ENCODE results near the gene CHRNA1.

CHRNA1 gene

DNA sequence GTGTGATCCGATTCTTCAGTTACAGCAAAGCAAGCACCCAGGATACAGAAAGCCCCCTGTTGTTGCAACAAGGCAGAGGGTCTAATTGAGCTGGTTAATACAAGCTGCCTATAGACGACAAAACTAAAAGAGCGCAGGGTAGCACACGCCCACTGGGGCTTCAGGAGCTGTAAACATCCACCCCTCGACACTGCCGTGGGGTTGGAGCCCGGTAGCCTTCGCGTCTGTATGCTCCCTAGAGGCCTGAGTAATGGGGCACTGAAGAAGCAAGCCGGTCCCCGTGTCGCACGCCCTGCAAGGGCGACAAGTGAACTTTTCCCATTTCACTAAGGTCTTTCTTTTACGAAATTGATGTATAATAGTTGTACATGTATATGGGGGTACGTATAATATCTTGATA, 24.7 kb upstream of the CHRNA1 start:
- no peaks in the 10 kb centered on the region for H3K36me3 Mint-ChIP-seq
- ATAC-seq (replicated peaks): no peak
- H3K4me1 Mint-ChIP-seq: peaks cover 0 to 1% of the 10 kb centered on the region in 2 donors
- DNase-seq: no peak
- peaks cover 0 to 10% of the 10 kb centered on the region in 2 donors for H3K27me3 Mint-ChIP-seq
- H3K9me3 Mint-ChIP-seq: no peaks in the 10 kb centered on the region
- no peak overlapping the region for H3K27ac Mint-ChIP-seq
- no peak overlapping the region for H3K4me3 Mint-ChIP-seq

DNA sequence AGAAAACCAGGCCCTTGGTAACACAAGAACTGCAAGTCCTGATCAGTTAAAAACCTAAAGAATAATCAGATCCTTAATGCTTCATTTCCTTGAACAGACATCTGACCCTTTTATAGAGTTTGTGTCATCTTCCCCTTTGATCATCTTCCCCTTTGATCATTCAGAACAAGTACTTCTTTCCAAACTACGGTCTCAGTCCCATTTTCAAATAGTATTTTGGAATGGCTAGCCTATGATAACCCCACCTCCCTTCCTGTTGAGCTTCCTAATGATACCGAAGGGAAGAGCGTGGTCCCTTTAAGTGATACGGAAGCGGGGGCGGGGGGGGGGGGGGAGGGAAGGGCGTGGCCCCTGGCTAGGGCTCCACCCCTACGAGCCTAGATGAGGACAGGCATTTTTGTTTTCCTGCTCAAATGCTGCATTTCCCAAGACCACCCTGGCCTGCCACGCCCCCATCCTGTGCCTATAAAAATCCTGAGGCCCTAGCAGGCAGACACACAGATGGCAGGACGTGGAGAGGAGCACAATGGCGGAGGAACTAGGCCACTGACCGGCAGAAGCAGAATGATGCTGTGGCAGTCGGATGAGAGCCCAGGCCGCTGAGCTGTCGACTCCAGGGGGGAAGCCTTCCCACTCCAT, 24.1 kb upstream of the CHRNA1 start:
- H3K36me3 Mint-ChIP-seq: no peaks in the 10 kb centered on the region
- peaks cover 0 to 1% of the 10 kb centered on the region in 2 donors for H3K4me1 Mint-ChIP-seq
- no peaks in the 10 kb centered on the region for H3K9me3 Mint-ChIP-seq
- no peak for DNase-seq
- H3K27ac Mint-ChIP-seq: no peak overlapping the region
- H3K4me3 Mint-ChIP-seq: no peak overlapping the region
- ATAC-seq (replicated peaks): no peak
- peaks cover 0 to 5% of the 10 kb centered on the region in 2 donors for H3K27me3 Mint-ChIP-seq

DNA sequence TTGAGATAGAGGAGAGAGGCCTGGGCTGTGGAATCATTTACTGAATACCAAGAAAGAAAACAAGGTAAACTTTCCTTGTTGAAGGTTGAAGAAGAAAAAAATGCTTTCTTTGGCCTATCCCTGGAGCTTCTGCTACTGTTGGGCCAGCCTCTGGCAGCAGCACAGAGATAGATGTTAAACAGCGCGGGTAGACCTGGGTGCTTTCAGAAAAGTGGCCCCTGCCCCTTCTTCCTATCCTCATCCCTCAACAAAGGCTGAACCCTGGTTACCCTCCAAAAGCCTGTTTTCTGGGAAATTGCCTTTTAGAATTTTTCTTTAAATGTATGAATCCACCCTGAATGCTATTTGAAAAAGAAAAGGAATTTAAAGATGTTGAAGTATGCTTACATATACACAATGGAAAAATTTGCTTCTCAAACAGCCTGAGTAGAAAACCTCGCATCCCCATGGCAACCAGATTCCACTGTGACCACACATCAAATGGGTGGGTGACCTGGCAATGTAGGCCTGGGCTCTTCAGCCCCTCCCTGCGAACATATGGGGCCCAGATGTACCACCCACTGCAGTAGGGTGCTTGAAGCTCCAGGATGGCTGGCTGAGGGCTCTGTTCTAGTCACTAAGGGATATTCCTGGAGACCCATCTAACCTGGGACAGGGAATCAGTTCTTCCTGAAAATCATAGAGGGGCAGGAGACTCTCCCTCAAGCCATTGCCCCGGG, 23.4 kb upstream of the CHRNA1 start:
- Mint-ChIP-seq H3K4me3 (no peak overlapping the region), H3K4me1 (peaks cover 0 to 1% of the 10 kb centered on the region in 2 donors), H3K27me3 (peaks cover 0 to 3% of the 10 kb centered on the region in 2 donors), H3K36me3 (no peaks in the 10 kb centered on the region), H3K27ac (no peak overlapping the region), H3K9me3 (no peaks in the 10 kb centered on the region)
- ATAC-seq (replicated peaks): no peak
- no peak for DNase-seq

DNA sequence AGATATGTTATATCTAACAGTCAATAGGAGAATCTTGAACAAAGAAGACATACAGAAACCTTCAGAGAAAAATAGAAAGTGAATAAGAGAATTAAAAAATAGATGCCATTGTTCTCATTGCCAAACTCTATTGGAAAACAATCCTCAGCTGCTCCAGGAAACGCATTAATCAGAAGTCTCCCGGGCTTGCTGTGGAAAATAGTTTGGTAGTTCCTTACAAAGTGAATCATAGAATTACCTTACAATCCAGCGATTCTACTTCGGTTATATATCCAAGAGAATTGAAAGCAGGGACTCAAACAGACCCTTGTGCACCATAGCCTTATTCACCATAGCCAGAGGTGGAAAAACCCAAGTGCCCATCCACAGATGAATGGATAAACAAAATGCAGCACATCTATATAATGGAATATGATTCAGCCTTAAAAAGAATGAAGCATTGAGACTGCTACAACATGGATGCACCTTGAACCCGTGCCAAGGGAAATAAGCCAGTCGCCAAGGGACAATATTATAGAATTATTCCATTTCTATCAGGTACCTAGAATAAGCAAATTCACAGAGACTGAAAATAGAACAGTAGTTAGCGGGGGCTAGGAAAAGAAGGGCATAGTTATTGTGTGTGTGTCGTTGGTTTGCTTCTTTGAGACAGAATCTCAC, 21.9 kb upstream of the CHRNA1 start:
- Mint-ChIP-seq H3K36me3 (no peaks in the 10 kb centered on the region), H3K4me3 (no peak overlapping the region), H3K9me3 (no peaks in the 10 kb centered on the region), H3K4me1 (peaks cover 0 to 1% of the 10 kb centered on the region in 2 donors), H3K27ac (no peak overlapping the region), H3K27me3 (peaks cover 0 to 9% of the 10 kb centered on the region in 2 donors)
- no peak for ATAC-seq (replicated peaks)
- no peak for DNase-seq

DNA sequence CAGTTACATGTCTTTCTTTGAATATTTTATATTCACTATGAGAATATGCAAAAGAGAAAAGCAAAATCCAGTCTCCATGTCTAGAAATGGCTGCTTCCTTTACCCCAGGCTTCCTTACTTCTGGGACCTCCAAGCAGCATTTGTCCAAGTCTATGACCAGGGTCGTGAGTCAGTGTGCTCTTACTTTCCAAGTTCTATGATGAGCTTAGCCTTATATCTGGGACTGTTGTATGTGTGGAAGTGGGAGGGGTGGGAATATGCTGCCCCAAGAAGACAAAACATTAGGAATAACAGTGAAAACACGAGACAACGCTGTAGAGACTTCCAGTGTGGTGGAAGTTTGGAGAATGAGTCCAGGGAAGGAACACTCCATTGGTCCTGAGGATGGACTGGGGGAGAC, 21.2 kb upstream of the CHRNA1 start:
- Mint-ChIP-seq H3K27ac (no peak overlapping the region), H3K4me3 (no peak overlapping the region)

DNA sequence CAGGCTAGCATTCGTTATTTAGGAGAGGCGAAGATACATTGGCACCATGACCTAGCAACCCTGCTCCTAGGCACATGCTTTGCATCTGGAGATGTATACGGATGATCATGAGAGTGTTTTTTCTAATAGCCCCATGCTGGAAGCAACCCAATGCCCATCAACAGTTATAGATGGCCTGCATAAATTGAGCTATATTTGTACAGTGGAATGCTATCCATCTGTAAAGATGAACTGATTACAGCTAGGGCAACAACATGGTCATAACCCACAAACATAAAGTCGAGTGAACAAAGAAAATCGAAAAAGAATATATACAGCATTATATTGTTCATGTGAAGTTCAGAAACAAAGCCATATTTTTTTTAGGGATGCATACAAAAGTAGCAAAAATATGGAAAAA, 20.6 kb upstream of the CHRNA1 start:
- DNase-seq (no peak), ATAC-seq (replicated peaks) (no peak)
- Mint-ChIP-seq H3K36me3 (no peaks in the 10 kb centered on the region), H3K27ac (no peak overlapping the region), H3K27me3 (peaks cover 0 to 10% of the 10 kb centered on the region in 2 donors), H3K4me3 (no peak overlapping the region), H3K4me1 (peaks cover 0 to 1% of the 10 kb centered on the region in 2 donors), H3K9me3 (no peaks in the 10 kb centered on the region)

More for the DNA sequence above, 21.2 kb upstream of the CHRNA1 start:
- DNase-seq: no peak
- Mint-ChIP-seq H3K36me3 (no peaks in the 10 kb centered on the region), H3K9me3 (no peaks in the 10 kb centered on the region), H3K4me1 (peaks cover 0 to 1% of the 10 kb centered on the region in 2 donors), H3K27me3 (peaks cover 0 to 10% of the 10 kb centered on the region in 2 donors)
- ATAC-seq (replicated peaks): no peak

DNA sequence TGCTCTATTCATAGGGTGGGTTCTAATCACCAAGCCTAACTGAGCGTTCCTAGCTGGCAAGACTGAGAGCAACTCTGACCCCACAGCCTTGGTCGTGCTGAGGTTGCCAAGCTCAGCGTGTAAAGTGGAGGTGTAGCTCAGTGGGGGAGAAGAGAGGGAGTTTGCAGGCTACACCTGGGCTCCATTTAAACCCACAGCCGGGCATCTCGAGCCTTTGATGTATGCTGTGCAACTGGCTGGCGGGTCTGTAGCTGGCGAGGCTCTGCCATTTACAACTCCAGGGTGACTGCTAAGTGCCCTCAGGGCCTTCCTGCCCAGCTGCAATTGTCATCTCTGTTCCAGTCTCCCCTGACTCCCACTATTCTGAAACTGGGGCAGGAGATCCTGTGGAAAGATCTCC, 20.0 kb upstream of the CHRNA1 start:
- H3K27ac Mint-ChIP-seq: no peak overlapping the region
- no peak for DNase-seq
- H3K4me1 Mint-ChIP-seq: peaks cover 0 to 1% of the 10 kb centered on the region in 2 donors
- H3K9me3 Mint-ChIP-seq: no peaks in the 10 kb centered on the region
- peaks cover under 1 to 11% of the 10 kb centered on the region in 2 donors for H3K27me3 Mint-ChIP-seq
- ATAC-seq (replicated peaks): no peak
- no peaks in the 10 kb centered on the region for H3K36me3 Mint-ChIP-seq
- H3K4me3 Mint-ChIP-seq: no peak overlapping the region

DNA sequence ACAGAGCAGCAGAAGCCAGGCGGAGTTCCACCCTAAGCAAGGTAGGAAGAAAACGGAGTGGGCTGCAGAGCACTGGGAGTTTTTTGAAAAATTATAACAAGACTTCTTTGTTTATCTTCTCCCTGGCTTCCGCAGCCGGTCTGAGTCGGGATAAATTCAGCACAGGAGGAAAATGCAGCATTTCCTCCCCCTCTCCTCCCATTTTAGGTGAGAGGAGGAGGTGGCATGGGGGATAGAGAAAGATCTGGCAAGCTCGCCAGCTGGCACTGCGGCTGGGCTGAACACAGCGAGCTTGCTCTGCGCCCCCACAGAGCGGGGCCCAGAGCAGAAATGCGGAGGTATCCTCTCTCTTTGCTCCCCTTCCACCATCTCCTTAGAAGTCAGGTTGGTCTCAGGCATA, 17.7 kb upstream of the CHRNA1 start:
- peaks cover 19 to 23% of the 10 kb centered on the region in 2 donors for H3K27me3 Mint-ChIP-seq
- H3K9me3 Mint-ChIP-seq: no peaks in the 10 kb centered on the region
- peaks cover 3 to 13% of the 10 kb centered on the region in 2 donors for H3K4me1 Mint-ChIP-seq
- no peaks in the 10 kb centered on the region for H3K36me3 Mint-ChIP-seq
- H3K4me3 Mint-ChIP-seq: no peak overlapping the region
- ATAC-seq (replicated peaks): no peak
- no peak overlapping the region for H3K27ac Mint-ChIP-seq
- no peak for DNase-seq

DNA sequence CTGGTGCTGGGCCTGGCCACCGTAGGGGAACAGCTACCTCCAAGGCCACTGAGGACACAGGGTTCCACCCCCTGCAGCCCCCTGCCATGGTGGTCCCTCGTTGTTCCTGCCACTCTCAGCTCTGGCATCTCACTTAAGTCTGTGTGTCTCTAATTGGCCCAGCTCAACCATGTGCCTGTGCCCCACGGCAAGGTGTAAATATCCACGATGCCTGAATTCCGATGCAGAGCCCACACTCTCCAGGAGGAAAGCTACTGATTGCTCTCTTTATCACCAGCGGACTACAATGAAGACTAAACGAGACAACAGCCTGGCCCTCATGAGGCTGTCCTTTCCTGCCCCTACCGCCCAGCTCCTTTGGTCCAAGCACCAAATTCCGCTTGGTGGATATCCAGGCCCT, 17.0 kb upstream of the CHRNA1 start:
- no peak overlapping the region for H3K27ac Mint-ChIP-seq

DNA sequence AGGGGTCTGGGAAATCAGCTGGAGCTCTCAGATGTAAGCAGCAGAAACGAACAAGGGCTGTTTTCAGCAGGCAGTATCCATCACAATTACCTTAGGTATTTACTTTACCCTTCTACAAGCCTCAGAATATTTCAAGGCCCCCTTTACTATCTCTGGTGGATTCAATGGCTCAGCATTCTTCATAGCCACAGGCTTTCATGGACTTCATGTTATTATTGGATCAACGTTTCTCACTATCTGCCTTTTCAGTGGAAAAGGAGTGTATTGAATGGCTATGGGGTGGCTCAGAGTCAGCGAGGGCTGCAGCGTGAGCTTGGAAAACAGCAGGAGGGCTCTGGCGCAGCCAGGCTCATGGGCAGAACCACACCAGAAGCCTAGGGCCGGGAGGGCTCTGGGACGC, 16.6 kb upstream of the CHRNA1 start:
- Mint-ChIP-seq H3K4me1 (peaks cover 7 to 16% of the 10 kb centered on the region in 2 donors), H3K36me3 (no peaks in the 10 kb centered on the region), H3K27me3 (peaks cover 23 to 26% of the 10 kb centered on the region in 2 donors), H3K4me3 (no peak overlapping the region), H3K27ac (no peak overlapping the region), H3K9me3 (no peaks in the 10 kb centered on the region)
- ATAC-seq (replicated peaks) (no peak), DNase-seq (no peak)

More for the DNA sequence above, 17.0 kb upstream of the CHRNA1 start:
- ATAC-seq (replicated peaks) (no peak), DNase-seq (no peak)
- peaks cover 3 to 13% of the 10 kb centered on the region in 2 donors for H3K4me1 Mint-ChIP-seq
- no peaks in the 10 kb centered on the region for H3K36me3 Mint-ChIP-seq
- peaks cover 22 to 23% of the 10 kb centered on the region in 2 donors for H3K27me3 Mint-ChIP-seq
- H3K9me3 Mint-ChIP-seq: no peaks in the 10 kb centered on the region
- H3K4me3 Mint-ChIP-seq: no peak overlapping the region

DNA sequence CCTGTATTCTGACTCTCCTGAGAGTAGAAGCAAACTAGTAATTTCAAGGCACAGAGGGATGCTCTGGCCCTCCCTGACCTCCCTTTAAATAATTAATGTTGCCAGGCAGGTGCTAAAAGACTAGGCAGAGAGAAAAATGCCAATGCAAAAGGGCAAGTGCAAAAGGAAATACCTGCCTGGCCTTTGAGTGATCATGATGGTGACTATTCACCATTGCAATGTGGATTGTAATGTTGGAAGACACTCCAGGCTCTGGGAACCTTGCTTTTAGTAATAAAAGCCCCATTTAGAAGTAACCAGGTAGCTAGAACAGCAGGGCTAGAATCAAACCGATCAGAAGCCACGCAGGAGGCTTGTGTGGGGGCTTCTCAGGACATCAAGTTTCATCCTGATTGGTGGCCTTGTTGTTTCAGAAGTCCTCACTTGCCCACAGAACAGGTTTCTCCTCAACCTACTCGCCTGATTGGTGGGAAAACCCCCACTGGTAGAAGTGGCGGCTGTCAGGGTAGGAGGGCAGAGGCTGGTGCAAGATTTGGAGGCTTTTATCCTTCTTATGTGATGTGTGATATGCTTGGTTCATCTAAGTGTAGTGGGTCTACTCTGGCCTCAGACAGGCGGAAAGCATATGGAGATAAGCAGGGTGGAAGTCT, 16.0 kb upstream of the CHRNA1 start:
- Mint-ChIP-seq H3K9me3 (no peaks in the 10 kb centered on the region), H3K4me1 (peaks cover 8 to 16% of the 10 kb centered on the region in 2 donors), H3K27me3 (peaks cover 23 to 26% of the 10 kb centered on the region in 2 donors), H3K4me3 (no peak overlapping the region), H3K36me3 (no peaks in the 10 kb centered on the region), H3K27ac (no peak overlapping the region)
- ATAC-seq (replicated peaks): no peak
- no peak for DNase-seq

DNA sequence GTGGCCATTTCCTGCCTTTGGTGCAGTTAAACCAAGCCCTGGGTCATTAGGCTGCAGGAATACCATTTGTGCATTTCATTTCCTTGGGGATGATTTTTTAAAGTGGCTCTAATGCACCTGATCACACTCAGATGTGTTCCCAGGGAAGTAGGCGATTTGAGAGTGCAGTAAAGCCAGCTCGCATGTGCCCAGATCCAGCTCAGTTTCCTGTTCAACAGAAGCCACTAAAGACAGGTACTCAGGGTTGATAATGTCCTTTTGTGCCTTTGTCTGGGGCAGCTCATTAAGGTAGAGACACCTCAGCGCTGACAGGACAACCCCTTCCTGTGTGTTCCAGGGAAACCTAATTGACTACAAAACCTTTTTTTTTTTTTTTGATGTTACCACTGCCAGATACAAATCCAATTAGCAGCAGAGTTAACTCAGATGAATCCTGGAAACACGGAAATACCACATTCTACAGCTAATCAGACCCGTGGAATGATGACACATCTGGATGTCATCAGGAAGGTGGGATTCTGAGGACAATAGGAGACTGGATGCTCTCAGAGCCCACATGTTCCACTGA, 15.2 kb upstream of the CHRNA1 start:
- ATAC-seq (replicated peaks): no peak
- H3K36me3 Mint-ChIP-seq: no peaks in the 10 kb centered on the region
- DNase-seq: no peak
- H3K4me3 Mint-ChIP-seq: no peak overlapping the region
- peaks cover 8 to 16% of the 10 kb centered on the region in 2 donors for H3K4me1 Mint-ChIP-seq
- H3K27me3 Mint-ChIP-seq: peaks cover 23 to 26% of the 10 kb centered on the region in 2 donors
- H3K27ac Mint-ChIP-seq: no peak overlapping the region
- no peaks in the 10 kb centered on the region for H3K9me3 Mint-ChIP-seq

DNA sequence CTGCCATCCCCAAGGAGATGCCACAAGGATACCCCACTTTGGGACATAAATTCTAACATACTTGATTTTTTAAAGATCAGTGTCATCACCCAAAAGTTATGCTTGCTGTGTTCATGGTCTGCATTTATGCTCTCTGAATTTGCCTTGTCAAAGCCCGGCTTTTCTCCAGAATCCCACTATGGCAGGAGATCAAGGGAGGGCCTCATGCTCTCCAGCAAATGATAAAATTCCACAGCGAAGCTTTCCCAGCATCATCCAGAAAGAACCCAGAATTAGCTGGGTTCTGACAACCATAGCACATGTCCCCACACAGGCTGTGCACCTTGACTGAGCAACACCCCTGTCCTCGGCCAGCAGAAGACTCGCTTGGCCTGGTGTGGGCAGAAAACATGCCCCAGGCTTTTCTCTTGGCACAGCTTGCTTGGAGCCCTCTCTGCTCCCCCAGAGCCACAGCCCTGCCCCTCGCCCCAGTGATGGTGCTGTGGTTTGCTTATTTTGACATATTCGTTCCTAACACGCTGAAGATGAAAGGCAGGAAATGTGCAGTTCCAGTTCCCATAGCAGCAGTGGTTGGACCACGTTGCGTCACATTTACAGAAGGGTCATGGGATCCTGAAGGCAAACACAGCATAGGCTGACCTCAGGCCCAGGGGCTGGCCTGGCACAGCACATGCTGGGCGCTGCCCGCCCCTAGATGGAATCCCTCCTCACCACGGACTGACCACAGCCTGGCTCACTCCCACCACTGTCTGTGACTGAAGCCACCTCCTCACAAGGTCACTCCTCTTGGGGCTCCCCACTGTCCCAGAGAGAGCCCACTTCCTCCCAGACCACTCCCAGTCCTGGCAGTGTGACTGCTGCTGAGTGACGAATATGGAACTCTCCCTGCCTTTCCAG, 14.1 kb upstream of the CHRNA1 start:
- Mint-ChIP-seq H3K4me1 (peaks cover 8 to 16% of the 10 kb centered on the region in 2 donors), H3K4me3 (no peak overlapping the region), H3K36me3 (no peaks in the 10 kb centered on the region), H3K27me3 (peaks cover 23 to 26% of the 10 kb centered on the region in 2 donors), H3K27ac (peak overlapping the region; percentile 88), H3K9me3 (no peaks in the 10 kb centered on the region)
- DNase-seq (peak; percentile 32), ATAC-seq (replicated peaks) (peak; percentile 86 to 88)

Measured in stimulated activated naive B cell treated with anti-CD40 and anti-IgM and Interleukin-4, amounts not matched to agents 10 μg/mL and 1 μg/mL and 100 μg/mL, for 72 hours (primary cell).